HG02623 (cell line): Measurements from ENCODE around the gene FOXL2NB.
"Not testable (repeated sequence)": the region's sequence is repeated elsewhere in the genome, so short reads cannot be mapped to it uniquely, and the experiment has no call there.

Source experiments
- ATAC-seq: cut with Tn5 transposase; IDR thresholded peaks from one replicate; pipeline ENCODE4 v1.9.1; 2021; ENCODE audit warnings: moderate library complexity; ENCODE audit not compliant: unreplicated experiment

FOXL2NB gene

DNA sequence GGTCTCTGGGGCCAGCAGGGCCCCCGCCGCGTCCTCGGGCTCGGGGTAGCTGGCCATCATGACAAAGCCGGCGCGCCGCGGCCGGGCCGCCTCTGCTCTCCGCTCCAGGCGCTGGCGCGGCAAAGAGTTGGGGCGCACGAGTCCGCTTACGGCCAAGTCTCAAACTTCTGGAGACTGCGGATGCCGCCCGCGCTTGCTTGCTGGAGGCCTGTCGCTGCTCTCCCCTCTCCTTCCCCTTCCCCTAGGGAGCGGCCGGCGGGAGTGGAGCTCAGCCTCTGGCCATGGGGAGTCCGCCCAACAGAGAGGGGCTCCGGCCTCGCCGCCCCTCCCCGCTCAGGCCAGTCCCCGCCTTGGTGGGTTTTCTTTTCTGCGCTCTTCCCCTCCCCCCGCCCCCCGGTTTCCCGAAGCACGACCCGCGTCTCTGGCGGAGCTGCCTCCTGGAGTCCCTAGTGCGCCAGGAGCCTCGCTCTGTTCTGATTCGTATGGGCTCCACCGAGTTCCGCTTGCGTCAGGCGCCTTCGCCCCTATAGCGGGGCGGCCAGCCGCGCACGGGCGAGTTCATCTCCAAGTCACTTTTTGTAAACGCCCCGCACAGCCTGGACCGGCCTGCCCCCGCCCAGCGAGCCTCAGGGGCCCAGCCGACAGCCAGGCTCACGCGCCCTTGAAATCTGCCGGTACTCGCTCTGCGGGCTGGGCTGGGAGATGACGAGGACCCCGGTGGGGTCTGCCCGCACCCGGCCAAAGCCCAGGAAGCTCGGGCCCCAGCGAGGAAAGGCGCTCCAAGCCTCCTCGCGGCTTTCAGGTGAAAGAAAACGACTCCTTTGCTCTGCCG, at the start of gene FOXL2NB, which contains the start of gene FOXL2:
Gene FOXL2NB, plus strand, starts transcription at position 555 of the 832 bp plus-strand sequence. Its CDS starts 148 bp downstream, at position 703.
Gene FOXL2, minus strand, starts transcription at position 475 of the 832 bp plus-strand sequence. Its CDS starts 415 bp downstream, at position 60.
- no peak for ATAC-seq

DNA sequence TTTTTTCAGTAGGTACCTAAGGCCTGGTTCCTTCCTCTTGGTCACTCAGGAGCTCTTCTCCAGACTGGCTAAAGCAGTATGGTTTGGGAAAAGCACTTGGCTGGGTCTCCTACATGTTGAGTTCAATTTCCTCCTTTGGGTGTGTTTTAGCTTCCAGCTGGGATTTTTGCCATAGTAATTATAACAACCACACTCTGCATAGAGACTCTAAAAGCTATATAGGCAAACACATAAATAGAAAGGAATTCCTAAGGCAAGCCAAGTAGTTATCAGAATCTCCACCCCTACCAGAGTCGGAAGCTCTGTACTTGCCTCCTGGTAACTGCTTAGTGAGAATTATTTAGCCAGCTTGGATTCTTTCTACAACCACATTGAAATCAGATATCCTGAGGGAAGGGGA, 48.7 kb upstream of the FOXL2NB start:
- ATAC-seq = no peak

DNA sequence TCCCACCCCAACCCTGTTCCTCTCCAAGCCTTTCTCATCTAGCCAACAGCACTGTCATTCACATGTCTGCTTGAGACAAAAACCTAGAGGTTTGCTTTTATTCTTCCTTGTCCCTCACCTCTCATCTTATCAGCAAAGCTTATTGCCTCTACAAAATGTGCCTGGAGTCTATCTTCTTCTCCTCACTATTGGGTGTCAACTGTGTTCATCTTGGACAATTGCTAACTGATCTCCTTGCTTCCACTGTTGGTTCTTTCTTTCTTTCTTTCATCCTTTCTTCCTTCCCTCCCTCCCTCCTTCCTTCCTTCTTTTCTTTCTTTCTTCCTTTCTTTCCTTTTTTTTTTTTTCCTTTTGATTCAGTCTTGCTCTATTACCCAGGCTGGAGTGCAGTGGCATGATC, 48.3 kb upstream of the FOXL2NB start:
- ATAC-seq = no peak

DNA sequence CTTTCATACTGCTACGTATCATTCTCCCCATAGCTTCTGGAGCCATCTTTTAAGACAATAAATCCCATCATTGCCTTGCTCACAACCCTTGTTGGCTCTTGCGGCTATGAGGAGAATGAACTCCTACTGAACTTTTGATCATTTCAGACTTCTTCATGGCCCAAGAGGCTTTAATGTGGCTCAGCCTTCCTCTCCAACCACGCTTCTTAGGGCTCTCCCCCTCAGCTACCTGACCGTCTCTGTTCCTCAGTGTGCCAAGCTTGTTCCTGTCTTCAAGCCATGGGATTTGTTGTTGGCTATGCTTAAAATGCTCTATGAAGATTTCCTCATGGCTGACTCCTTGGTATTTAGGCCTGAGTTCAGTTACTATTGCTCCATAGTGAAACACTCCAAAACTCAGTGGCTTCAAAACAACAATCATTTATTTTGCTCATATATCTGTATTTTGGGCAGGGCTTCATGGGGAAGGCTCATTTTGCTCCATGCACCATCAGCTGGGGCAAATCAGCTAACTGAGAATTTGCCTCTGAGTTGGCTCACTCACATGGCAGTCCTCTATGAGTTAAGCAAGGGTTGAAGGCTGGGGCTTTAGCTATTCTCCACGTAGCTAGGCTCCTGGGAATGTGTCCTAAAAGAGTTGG, 47.5 kb upstream of the FOXL2NB start:
- ATAC-seq = no peak

DNA sequence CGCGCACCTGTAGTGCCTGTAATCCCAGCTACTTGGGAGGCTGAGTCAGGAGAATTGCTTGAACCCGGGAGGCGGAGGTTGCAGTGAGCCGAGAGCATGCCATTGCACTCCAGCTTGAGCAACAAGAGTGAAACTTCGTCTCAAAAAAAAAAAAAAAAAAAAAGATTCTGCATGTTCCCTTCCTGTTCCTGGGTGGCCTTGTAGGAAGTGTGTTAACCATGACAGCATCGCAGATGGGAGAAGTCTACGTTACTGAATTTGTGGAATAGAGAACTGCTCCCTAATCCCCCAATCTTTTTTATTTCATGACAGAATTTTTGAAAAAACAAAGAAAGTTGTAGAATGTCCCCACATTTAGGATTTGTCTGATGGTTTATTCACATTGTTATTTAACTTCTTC, 45.5 kb upstream of the FOXL2NB start:
- ATAC-seq = no peak

DNA sequence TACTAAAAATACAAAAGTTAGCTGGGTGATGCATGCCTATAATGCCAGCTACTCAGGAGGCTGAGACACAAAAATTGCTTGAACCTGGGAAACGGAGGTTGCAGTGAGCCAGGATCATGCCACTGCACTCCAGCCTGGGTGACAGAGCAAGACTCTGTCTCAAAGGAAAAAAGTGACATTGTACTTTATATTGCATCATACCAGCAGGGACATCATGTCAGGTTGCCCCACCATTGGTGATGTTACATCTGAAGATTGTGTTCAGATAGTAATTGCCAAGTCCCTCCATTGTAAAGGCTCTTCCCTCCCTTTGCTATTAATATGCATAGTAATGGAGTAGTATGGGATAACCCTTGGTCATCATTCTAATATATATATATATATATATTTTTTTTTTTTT, 44.8 kb upstream of the FOXL2NB start:
- ATAC-seq = no peak

DNA sequence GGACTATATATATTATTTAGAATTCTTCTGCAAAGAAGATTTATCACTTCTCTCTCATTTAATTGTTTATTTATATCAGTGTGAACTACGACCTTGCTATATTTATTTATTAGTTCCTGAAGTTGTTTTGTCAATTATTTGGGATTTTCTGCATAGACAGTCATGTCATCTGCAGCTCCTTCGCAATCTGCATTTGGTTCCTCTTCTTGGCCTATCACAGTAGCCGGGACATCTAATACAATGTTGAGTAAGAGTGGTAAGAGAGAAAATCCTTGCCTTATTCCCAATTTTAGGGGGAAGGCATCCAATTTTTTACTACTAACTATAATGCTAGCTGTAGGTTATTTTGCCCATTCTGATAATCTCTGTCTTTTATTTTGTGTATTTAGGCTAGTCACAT, 39.5 kb upstream of the FOXL2NB start:
- no peak for ATAC-seq

DNA sequence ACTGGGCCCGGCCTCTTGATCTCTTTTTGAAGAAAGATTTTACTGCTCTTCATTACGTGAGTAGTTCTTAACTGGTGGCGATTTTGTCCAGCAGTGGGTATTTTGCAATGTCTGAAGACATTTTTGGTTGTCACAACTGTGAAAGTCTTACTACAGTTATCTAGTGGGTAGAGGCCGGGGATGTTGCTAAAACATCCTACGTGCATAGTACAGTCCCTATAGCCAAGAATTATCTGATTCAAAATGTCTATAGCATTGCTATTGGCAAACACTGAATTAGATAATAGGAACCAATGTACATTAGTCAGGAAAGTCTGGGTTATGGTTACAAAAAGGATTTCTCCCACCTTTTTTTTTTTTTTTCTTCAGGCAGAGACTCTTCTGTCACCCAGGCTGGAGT, 38.2 kb upstream of the FOXL2NB start:
- no peak for ATAC-seq

DNA sequence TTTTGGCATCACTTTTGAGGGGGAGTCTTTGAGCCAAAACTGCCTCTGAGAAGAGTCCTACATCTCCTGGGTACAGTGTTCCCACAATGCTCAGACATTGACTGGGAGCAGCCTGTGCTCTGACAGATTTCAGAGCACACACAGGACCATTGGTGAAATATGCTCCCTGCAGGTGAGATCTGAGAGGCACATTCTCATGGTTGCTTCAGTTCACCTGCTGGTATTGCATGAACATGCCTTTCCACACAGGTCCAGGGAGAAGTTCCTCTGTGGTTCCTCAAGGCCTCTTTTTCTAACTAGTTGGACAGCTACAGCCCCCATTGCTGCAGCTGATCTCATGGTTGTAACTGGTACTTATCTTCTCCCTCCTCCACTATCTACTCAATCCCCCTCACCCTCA, 37.1 kb upstream of the FOXL2NB start:
- ATAC-seq = no peak

DNA sequence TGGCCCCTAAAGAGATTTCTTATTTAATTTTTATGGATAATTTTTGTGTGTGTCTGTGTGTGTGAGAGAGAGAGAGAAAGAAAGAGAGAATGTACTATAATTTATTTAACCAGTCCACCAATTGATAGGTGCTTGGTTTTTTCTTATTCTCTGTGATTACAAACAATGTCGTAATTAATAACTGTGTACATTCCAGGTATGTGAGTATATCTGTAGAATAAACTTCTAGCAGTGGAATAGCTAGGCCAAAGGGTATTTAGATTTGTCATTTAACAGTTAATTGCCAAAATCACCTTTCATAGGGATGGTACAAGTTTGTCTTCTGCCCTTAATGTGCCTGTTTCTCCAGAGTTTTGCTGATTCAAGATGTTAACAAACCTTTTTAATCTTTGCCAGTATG, 35.4 kb upstream of the FOXL2NB start:
- no peak for ATAC-seq

DNA sequence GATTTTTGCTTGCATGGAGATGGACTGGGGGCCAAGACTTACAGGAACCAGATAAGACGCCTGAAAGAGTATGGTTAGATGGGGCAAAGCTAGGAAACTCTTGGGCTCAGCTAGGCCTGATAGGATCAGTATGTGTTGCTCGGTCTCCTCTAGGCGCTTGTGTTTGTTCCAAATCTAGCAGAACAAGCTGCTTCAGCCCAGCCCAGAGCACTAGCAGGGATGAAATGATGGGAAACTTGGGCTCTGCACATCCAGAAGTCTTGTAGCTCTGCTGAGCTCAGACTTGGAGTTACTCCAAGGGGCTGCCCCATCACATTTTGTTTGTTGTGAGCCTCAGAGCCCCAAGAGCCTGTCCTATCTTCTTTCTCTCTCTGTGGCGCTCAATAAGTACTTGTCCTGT, 34.8 kb upstream of the FOXL2NB start:
- no peak for ATAC-seq

DNA sequence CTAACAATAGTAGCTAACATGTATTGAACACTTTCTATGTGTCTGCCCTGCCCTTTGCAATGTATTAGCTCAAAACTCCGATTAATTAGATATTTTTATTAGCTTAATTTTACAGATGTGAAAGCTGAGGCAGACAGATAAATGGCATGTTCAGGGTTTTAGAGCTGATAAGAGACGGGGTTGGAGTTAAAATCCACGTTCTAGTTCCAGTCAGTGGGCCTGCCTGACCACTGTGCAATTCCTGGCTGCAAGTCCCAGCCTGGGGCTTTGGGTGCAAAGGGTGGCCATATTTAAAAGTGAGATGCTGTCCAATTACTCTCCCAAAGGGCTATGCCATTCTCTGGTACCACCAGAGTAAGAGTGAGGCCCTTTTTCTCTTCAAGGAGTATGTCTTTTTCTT, 33.3 kb upstream of the FOXL2NB start:
- no peak for ATAC-seq

DNA sequence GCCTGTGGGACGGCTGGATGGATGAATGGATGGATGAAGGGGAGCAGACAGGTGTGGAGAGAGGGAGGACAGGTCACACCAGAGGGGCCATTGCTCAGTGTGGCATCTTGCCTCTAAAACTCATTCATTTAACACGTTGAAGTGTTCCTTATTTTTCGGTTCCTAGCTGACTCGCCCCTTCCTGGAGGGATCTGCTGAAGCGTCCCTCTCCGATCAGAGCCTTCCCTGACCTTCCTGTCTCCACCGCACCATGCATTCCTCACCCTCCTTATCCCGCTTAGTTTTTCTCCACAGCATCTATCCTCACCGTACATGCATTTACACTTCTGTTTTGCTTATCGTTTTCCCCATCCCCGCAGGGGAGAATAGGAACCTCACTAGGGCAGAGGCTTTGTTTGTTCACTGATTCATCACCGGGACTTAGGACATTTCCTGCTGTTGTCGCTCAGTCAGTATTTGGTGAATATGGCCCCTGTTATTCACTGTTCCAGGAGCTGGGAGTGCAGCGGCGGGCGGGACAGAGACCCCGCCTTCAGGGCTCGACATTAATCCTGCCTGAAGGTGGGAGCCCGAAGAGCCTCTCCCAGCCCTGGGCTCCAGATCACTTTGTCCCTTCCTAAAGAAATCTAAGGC, 32.0 kb upstream of the FOXL2NB start:
- ATAC-seq = peak; percentile 8

DNA sequence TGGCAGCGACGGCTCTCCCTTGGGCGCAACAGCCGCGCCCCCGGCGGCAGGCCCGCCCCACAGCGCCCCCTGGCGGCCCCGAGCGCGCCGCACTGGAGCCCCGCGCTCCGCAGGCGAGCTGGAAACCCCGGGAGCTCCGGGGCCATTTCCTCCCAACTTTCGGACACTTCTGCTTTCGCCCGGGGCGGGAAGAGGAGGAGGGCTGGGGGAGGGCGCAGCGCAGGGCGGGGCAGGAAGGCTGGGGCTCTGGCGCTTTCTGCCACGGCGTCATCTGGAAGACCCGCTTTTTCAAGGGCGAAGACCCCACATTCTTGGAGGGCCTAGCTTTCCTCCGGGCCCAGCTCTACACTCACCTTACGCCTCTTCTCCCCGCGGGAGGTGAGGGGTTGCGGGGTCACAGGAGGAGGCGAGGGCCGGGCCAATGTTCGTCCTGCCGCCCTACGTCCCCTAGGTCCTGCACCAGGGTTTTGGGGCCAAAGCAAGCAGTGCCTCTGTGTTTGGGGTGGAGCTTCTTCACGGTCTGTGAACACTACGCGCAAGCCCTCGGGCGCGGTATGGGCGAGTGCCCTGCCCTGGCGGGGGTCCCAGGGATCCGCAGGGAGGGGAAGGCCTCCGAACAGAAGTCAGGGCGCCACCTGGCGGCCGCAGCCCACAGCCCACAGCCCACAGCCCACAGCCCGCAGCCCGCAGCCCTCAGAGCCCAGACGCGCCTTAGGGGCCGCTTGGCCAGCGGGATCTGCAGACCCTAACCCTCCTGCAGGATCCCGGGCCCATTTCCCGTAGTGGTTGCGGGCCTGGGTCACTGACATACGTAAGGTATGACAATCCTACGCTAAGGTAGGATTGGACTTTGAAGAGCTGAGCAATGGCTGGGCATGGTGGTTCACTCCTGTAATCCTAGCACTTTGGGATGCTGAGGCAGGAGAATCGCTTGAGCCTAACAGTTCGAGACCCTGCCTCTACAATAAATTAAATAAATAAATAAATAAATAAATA, 31.2 kb upstream of the FOXL2NB start:
- ATAC-seq = peak; percentile 87

DNA sequence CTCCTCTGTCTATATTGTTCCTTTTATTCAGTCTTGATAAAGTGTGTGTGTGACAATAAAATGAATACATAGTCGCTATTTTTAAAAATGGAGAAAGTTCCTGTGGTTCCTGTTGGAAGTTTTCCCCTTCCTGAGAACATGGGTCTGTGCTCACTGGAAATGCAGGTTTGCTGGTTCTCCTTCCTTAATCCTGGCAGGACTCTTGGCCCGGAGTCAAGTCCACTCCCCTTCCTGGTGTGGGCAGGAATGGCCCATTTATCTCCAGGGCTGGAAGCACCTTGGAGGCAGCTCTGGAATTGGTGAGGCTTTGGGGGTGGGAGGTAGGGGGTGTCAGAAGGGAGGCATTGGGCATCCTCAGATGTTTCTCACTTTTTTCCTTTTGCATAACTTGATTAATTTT, 30.2 kb upstream of the FOXL2NB start:
- no peak for ATAC-seq

DNA sequence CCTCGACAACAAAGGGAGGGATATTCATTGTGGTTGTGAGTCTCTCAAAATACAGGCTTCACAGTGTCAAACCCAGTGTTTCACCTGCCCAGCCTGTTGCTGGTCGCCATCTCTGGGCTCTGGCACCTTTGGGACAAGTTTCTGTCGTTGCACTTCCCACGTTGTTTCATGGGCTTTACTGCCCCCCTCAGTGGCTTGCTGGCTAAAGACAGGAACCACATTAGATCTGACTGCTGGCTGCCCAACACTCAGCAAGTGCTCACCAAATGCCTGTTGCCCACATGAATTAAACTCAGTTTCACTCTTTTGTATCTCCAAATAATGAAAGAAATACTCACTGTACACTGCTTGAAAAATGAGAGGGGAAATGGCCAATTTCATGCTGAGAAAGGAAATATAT, 27.7 kb upstream of the FOXL2NB start:
- ATAC-seq = no peak

DNA sequence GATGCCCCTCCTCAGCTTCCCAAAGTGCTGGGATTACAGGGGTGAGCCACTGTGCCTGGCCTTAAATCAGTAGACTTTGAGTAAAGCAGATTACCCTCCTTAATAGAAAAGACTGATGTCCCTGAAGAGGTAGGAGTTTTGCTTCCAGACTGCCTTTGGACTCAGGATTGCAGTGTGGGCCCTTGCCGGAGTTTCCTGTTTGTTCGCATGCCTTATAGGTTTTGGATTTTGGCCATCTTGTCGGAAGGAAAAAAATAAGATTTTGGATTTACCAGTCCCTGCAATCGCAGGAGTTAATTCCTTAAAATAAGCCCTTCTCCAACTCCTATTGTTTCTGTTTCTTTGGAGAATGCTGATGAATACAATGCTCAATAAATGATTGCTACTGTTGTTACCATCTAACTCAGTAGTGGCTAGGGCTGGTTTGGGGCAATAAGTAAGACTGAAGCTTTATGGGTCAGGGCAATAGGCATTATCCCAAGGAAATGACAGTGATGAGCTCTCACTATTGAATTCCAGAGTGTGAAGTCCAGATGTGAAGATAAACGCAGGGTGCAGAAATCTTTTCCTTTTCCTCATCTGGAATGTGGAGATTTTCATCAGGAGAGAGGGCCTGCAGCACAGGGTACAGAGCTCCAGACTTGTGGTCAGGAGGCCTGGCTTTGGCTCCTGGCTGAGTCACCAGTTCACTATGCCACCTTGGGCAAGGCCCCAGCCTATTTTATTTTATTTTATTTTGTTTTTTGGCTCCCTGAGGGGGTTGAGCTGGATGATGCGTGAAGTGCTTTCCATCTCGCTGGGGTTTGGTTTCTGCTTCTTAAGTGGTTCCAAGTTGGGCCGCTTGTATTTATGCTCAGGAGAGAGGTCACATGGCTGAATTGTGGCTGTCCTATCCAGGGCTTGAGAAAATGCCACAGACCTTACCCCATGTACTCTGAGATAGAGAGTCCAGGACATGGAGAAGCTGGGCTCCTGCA, 25.4 kb upstream of the FOXL2NB start:
- no peak for ATAC-seq

DNA sequence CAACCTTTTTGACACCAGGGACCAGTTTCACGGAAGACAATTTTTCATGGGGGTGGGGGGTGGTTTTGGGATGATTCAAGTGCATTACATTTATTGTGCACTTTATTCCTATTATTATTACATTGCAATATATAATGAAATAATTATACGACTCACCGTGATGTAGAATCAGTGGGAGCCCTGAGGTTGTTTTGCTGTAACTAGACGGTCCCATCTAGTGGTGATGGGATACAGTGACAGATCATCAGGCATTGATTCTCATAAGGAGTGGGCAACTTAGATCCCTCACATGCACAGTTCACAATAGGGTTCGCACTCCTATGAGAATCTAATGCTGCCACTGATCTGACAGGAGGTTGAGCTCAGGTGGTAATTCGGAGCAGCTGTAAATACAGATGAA, 24.6 kb upstream of the FOXL2NB start:
- not testable (repeated sequence) for ATAC-seq

DNA sequence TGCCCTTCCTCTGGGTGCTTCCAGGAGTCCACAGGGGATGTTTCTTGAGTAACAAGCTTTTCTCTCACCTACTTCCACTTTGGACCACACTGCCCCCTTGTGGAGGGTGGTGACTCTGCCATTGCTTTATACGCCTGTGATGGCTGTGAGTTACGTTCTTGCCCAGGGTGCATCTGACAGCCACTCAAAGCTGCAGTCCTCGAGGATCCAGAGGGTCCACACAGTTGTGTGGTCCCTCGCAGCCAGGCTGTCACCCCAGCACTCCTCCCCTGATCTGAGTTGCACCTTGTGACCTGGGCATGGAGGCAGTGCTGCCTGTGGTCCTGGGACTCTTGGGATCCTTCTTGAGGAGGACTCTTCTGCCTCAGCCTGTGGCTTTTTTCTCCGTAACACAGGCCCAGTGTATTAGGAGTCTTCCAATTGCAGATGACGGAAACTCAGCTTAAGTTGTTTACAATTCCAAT, 23.5 kb upstream of the FOXL2NB start:
- peak; percentile 77 for ATAC-seq
